Ovary (tissue), 9 donors: Measurements from ENCODE around the gene AATK. TPM values are rescaled to one million over a fixed set of nuclear protein-coding genes. Genes with fewer than 3 reads are reported as not detected.
"Not testable (repeated sequence)": the region's sequence is repeated elsewhere in the genome, so short reads cannot be mapped to it uniquely, and the experiment has no call there.

Experiments used
- DNase-seq, 5 donors: peaks; one replicate each; pipeline ENCODE4 v3.0.0-alpha.2; 2019 to 2020
- H3K27ac ChIP-seq, 2 donors: fragments of 200-600 bp; one replicate each; pipeline versions ENCODE4 v1.5.1 to v1.8.0; 2019 to 2022
- H3K27me3 ChIP-seq: fragments of 200-600 bp; one replicate; pipeline ENCODE4 v1.8.0; 2022
- H3K36me3 ChIP-seq: fragments of 200-600 bp; sonication (generic); one replicate; pipeline ENCODE4 v1.5.1; 2019
- H3K4me1 ChIP-seq: one replicate; pipeline ENCODE4 v1.8.1; 2013; ENCODE audit warnings: mild to moderate bottlenecking, moderate library complexity; ENCODE audit not compliant: insufficient read depth
- H3K4me3 ChIP-seq: fragments of 200-600 bp; sonication (generic); one replicate; pipeline ENCODE4 v1.5.1; 2017
- H3K9me3 ChIP-seq, 2 donors: fragments of 200-600 bp in 1 of 2; sonication (generic) in 1 of 2; one replicate each; pipeline versions ENCODE4 v1.5.1 to v1.8.1; 2013 to 2019; ENCODE audit warnings: mild to moderate bottlenecking in 1 of 2, moderate library complexity in 1 of 2
- CTCF ChIP-seq, 3 donors: fragments of 450-650 bp in 2 of 3; fragments of 200-600 bp in 1 of 3; IDR thresholded peaks; one replicate each; pipeline versions ENCODE4 v1.5.1 to v1.8.0; 2016 to 2022; ENCODE audit warnings: antibody characterized with exemption in 3 of 3, mild to moderate bottlenecking in 1 of 3
- EP300 ChIP-seq: sonication (generic); formaldehyde crosslinking; IDR thresholded peaks from one replicate; pipeline ENCODE4 v1.6.1; 2017; ENCODE audit warnings: antibody characterized with exemption
- POLR2A ChIP-seq: fragments of 450-650 bp; IDR thresholded peaks from one replicate; pipeline ENCODE4 v1.6.1; 2017; ENCODE audit warnings: antibody characterized with exemption, mild to moderate bottlenecking, moderate library complexity
- WGBS, 3 donors: extraction: QIAGEN DNeasy Blood & Tissue Kit in 1 of 3; methylation state at CpG; one replicate each; pipeline versions ENCODE4 v1.1.5 to v1.1.7; 2013 to 2017; 5-methylcytosine and 5-hydroxymethylcytosine counted together
- intact Hi-C, 4 donors: fragments of 100-400 bp; cut with DNase I; formaldehyde crosslinking; loops; one replicate each; pipeline versions ENCODE4 v1.11.0 to v1.15.1; 2022 to 2023
- polyA plus RNA-seq, 2 donors: library from polyadenylated mRNA; stranded (reverse); fragments of 200-250 nt in 1 of 2; fragments of 350-450 nt in 1 of 2; fragmentation: Illumina TruSeq in 1 of 2; extraction: RNeasy Lipid Tissue Mini Kit (QIAGEN cat#74804) in 1 of 2; gene quantifications; one replicate each; pipeline ENCODE4 v1.2.3, GENCODE V29; 2013 to 2014
- total RNA-seq, 7 donors: library from RNA; depleted of rRNA in 2 of 7; stranded (reverse); fragments of >200 nt in 2 of 7; fragmentation: NEBNext Ultra II Directional in 3 of 7; extraction: Animal tissue kit (Norgen Biotek cat#: 25700) in 3 of 7; gene quantifications; one replicate each; pipeline versions ENCODE4 v1.1.0 to v1.2.4, GENCODE V29; 2016 to 2023
- donor health status: DM: no; HTN: no; CAD: no; lungs with moderate emphysema.
- donor health status: DM: no; HTN: no; CAD: no.
- donor health status: Bipolar disorder and iron deficiency.
- donor health status: DM: yes; HTN: yes; CAD: no.
- donor health status: DM: no; HTN: no; CAD: no.
- donor health status: DM: yes; HTN: yes; CAD: no.

The AATK gene
- total and polyA plus RNA-seq, 9 donors, result 0.23 to 3.1 (median 1.5) TPM

GRCh38 chr17:81083125-81083765 lies 82.8 kb downstream of the AATK start:
- Histone ChIP-seq H3K36me3 (no peaks in the 10 kb centered on the region), H3K4me3 (no peak overlapping the region), H3K9me3 (no peaks in the 10 kb centered on the region), H3K27me3 (no peaks in the 10 kb centered on the region), H3K4me1 (no peaks in the 10 kb centered on the region), H3K27ac (no peak overlapping the region)
- peak in 1 of 5 donors; percentile 41 for DNase-seq
- TF ChIP-seq CTCF (IDR thresholded peaks at IDR 0.05) (no peak), EP300 (no peak), POLR2A (no peak)
- intact Hi-C loops, result no loop called here
- WGBS, 3 donors, result 66 to 74% (median 74%) methylated on average over 27 of the region's 27 CpGs

- TF ChIP-seq EP300 (no peak), CTCF (IDR thresholded peaks at IDR 0.05) (no peak)
- Histone ChIP-seq H3K4me3 (no peak overlapping the region), H3K27ac (no peak overlapping the region), H3K9me3 (no peaks in the 10 kb centered on the region), H3K27me3 (no peaks in the 10 kb centered on the region), H3K4me1 (no peaks in the 10 kb centered on the region), H3K36me3 (no peaks in the 10 kb centered on the region)
- no peak for DNase-seq
- intact Hi-C loops, result no loop called here
- WGBS, 3 donors, result 88 to 92% (median 88%) methylated on average over 33 of the region's 33 CpGs
Measured at GRCh38 chr17:81082177-81083073, 83.6 kb downstream of the AATK start.

- H3K4me3 ChIP-seq, result no peak overlapping the region
- H3K27me3 ChIP-seq, result no peaks in the 10 kb centered on the region
- intact Hi-C loops, result no loop called here
- TF ChIP-seq POLR2A, result no peak
- TF ChIP-seq EP300, result no peak
- no peak for TF ChIP-seq CTCF (IDR thresholded peaks at IDR 0.05)
- H3K9me3 ChIP-seq, result no peaks in the 10 kb centered on the region
- 85 to 87% (median 86%) methylated on average over 25 to 33 of the region's 33 CpGs for WGBS, 3 donors
- H3K36me3 ChIP-seq, result no peaks in the 10 kb centered on the region
- no peaks in the 10 kb centered on the region for H3K4me1 ChIP-seq
- no peak overlapping the region for H3K27ac ChIP-seq
- no peak for DNase-seq
Measured at GRCh38 chr17:81081222-81082176, 84.5 kb downstream of the AATK start.

GRCh38 chr17:81080019-81080418 lies 86.0 kb downstream of the AATK start:
- intact Hi-C loops, result no loop called here
- Histone ChIP-seq H3K36me3 (no peaks in the 10 kb centered on the region), H3K27ac (no peak overlapping the region), H3K4me3 (no peak overlapping the region), H3K9me3 (no peaks in the 10 kb centered on the region), H3K27me3 (no peaks in the 10 kb centered on the region), H3K4me1 (no peaks in the 10 kb centered on the region)
- no peak for DNase-seq
- TF ChIP-seq POLR2A, result no peak
- 63 to 68% (median 66%) methylated on average over 19 of the region's 19 CpGs for WGBS, 3 donors

GRCh38 chr17:81078026-81078913 lies 87.8 kb downstream of the AATK start:
- H3K9me3 ChIP-seq, H3K4me3 ChIP-seq, H3K4me1 ChIP-seq, H3K27me3 ChIP-seq, H3K27ac ChIP-seq, DNase-seq, intact Hi-C loops, H3K36me3 ChIP-seq: not testable (repeated sequence)
- 94 to 96% (median 94%) methylated on average over 45 of the region's 45 CpGs for WGBS, 3 donors
